Measurements from ENCODE around the gene PHF19. TPM values are rescaled to one million over a fixed set of nuclear protein-coding genes. Genes with fewer than 3 reads are reported as not detected.
A peak's percentile ranks its signal among the peaks of the same experiment; 100 is the strongest.

PHF19 gene
- total RNA-seq, 1 donor: 55.7 TPM

GRCh38 chr9:120854596-120855327 lies 22.2 kb downstream of the PHF19 start:
- TF ChIP-seq CTCF (IDR thresholded peaks at IDR 0.05; ENCODE audit: insufficient read depth, low read length): no peak
- DNase-seq (ENCODE audit: low read depth): no peak
- H3K4me3 ChIP-seq (ENCODE audit: low read depth, low read length): no peak overlapping the region

GRCh38 chr9:120853198-120853597 lies 23.8 kb downstream of the PHF19 start:
- no peak overlapping the region for H3K4me3 ChIP-seq (ENCODE audit: low read depth, low read length)
- TF ChIP-seq CTCF (IDR thresholded peaks at IDR 0.05; ENCODE audit: insufficient read depth, low read length): no peak
- no peak for DNase-seq (ENCODE audit: low read depth)

- DNase-seq (ENCODE audit: low read depth): no peak
Measured at GRCh38 chr9:120852240-120853010, 24.6 kb downstream of the PHF19 start.

GRCh38 chr9:120851449-120851848 lies 25.5 kb downstream of the PHF19 start:
- no peak overlapping the region for H3K4me3 ChIP-seq (ENCODE audit: low read depth, low read length)
- DNase-seq (ENCODE audit: low read depth): no peak
- TF ChIP-seq CTCF (IDR thresholded peaks at IDR 0.05; ENCODE audit: insufficient read depth, low read length): no peak

More at GRCh38 chr9:120852240-120853010, 24.6 kb downstream of the PHF19 start:
- TF ChIP-seq CTCF (IDR thresholded peaks at IDR 0.05; ENCODE audit: insufficient read depth, low read length): no peak
- H3K4me3 ChIP-seq (ENCODE audit: low read depth, low read length): no peak overlapping the region

GRCh38 chr9:120850315-120850714 lies 26.7 kb downstream of the PHF19 start:
- DNase-seq (ENCODE audit: low read depth): no peak
- TF ChIP-seq CTCF (IDR thresholded peaks at IDR 0.05; ENCODE audit: insufficient read depth, low read length): no peak
- no peak overlapping the region for H3K4me3 ChIP-seq (ENCODE audit: low read depth, low read length)

- no peak for TF ChIP-seq CTCF (IDR thresholded peaks at IDR 0.05; ENCODE audit: insufficient read depth, low read length)
- no peak overlapping the region for H3K4me3 ChIP-seq (ENCODE audit: low read depth, low read length)
- DNase-seq (ENCODE audit: low read depth): peak; percentile 25
Measured at GRCh38 chr9:120846906-120847305, 30.1 kb downstream of the PHF19 start.
